ENCODE data around the gene BMPR2. TPM values are rescaled to one million over a fixed set of nuclear protein-coding genes. Genes with fewer than 3 reads are reported as not detected.
"Not testable (repeated sequence)": the region's sequence is repeated elsewhere in the genome, so short reads cannot be mapped to it uniquely, and the experiment has no call there.

The BMPR2 gene
- total RNA-seq, 1 donor from 2014 or later: 11.8 TPM

DNA sequence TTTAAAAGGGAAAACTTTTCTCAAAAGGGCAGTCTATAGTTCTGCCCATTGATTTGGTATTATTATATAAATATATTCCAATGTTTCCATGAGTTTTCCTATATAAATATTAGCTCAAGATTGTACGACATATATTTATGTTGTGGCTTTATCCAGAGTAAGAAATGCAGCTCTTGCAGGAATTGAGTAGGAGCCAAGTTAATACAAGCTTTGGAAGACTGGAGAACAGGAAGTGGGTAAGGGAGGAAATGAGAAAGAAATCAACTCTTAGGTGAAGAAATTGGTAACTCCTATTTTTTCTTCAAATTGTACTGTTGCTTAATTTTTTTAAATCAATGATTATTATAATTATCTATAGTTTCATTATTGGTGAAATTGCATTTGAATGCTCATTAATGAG lies 153.3 kb downstream of the BMPR2 start:
- H3F3A ChIP-seq (ENCODE audit: low read depth): no peaks in the 10 kb centered on the region
- Mint-ChIP-seq H3K36me3 (peaks cover 14% of the 10 kb centered on the region), H3K4me3 (no peak overlapping the region), H3K4me1 (no peaks in the 10 kb centered on the region), H3K9me3 (peaks cover under 1% of the 10 kb centered on the region), H3K27ac (no peak overlapping the region), H3K27me3 (ENCODE audit: insufficient read depth, low read depth) (no peaks in the 10 kb centered on the region)
- no peaks in the 10 kb centered on the region for H3K27me3 ChIP-seq
- no peaks in the 10 kb centered on the region for H3K79me2 ChIP-seq (ENCODE audit: low read depth)
- no peak overlapping the region for H2AFZ ChIP-seq (replicated peaks)
- H3K9me3 ChIP-seq (ENCODE audit: low read depth): no peaks in the 10 kb centered on the region
- H3K36me3 ChIP-seq: no peaks in the 10 kb centered on the region
- H3K4me2 ChIP-seq: no peak overlapping the region
- H3K4me3 ChIP-seq: no peak overlapping the region
- H3K27ac ChIP-seq: no peak overlapping the region
- no peaks in the 10 kb centered on the region for H4K20me1 ChIP-seq (ENCODE audit: low read depth)
- no peaks in the 10 kb centered on the region for H3K4me1 ChIP-seq
- H3K9ac ChIP-seq: no peak overlapping the region
- DNase-seq (ENCODE audit: low spot score): no peak
- TF ChIP-seq, protein P1, sequence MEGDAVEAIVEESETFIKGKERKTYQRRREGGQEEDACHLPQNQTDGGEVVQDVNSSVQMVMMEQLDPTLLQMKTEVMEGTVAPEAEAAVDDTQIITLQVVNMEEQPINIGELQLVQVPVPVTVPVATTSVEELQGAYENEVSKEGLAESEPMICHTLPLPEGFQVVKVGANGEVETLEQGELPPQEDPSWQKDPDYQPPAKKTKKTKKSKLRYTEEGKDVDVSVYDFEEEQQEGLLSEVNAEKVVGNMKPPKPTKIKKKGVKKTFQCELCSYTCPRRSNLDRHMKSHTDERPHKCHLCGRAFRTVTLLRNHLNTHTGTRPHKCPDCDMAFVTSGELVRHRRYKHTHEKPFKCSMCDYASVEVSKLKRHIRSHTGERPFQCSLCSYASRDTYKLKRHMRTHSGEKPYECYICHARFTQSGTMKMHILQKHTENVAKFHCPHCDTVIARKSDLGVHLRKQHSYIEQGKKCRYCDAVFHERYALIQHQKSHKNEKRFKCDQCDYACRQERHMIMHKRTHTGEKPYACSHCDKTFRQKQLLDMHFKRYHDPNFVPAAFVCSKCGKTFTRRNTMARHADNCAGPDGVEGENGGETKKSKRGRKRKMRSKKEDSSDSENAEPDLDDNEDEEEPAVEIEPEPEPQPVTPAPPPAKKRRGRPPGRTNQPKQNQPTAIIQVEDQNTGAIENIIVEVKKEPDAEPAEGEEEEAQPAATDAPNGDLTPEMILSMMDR (IDR thresholded peaks at IDR 0.05): no peak
- TF ChIP-seq EZH2 (IDR thresholded peaks at IDR 0.05) (no peak), EZH2phosphoT487 (IDR thresholded peaks at IDR 0.05) (no peak)

DNA sequence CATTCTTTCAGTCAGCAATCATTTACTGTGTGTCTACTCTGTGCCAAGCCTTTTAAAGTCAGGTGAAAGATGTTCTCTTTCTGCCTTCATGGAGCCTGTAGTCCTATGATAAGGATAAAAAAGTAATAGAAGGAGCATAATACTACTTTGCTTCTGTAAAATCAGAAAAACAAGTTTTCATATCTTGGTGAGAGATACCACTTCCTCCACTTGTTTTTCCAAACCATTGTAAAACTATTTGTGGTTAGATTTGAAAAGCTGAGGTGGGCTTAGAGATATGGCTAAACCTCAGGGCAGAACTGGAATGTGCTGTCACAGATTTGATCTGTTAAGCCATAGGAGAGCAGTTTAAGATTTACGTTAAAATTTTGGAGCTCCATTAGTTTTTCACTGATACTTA lies 153.9 kb downstream of the BMPR2 start:
- H3K4me3 ChIP-seq: no peak overlapping the region
- peaks cover 2% of the 10 kb centered on the region for H3K9me3 Mint-ChIP-seq
- H3K27me3 ChIP-seq: no peaks in the 10 kb centered on the region
- H3K27me3 Mint-ChIP-seq (ENCODE audit: insufficient read depth, low read depth): no peaks in the 10 kb centered on the region
- no peaks in the 10 kb centered on the region for H3K36me3 ChIP-seq
- no peak overlapping the region for H3K27ac Mint-ChIP-seq
- H3K4me1 ChIP-seq: no peaks in the 10 kb centered on the region
- H2AFZ ChIP-seq (replicated peaks): no peak overlapping the region
- no peak overlapping the region for H3K4me3 Mint-ChIP-seq
- no peaks in the 10 kb centered on the region for H3K79me2 ChIP-seq (ENCODE audit: low read depth)
- no peaks in the 10 kb centered on the region for H3K9me3 ChIP-seq (ENCODE audit: low read depth)
- no peak overlapping the region for H3K9ac ChIP-seq
- H3K4me1 Mint-ChIP-seq: no peaks in the 10 kb centered on the region
- peaks cover 15% of the 10 kb centered on the region for H3K36me3 Mint-ChIP-seq
- no peak overlapping the region for H3K27ac ChIP-seq
- H3K4me2 ChIP-seq: no peak overlapping the region
- no peaks in the 10 kb centered on the region for H4K20me1 ChIP-seq (ENCODE audit: low read depth)
- H3F3A ChIP-seq (ENCODE audit: low read depth): no peaks in the 10 kb centered on the region
- no peak for TF ChIP-seq EZH2 (IDR thresholded peaks at IDR 0.05)
- TF ChIP-seq, protein P1 (IDR thresholded peaks at IDR 0.05): no peak
- TF ChIP-seq EZH2phosphoT487 (IDR thresholded peaks at IDR 0.05): no peak
- DNase-seq (ENCODE audit: low spot score): no peak

DNA sequence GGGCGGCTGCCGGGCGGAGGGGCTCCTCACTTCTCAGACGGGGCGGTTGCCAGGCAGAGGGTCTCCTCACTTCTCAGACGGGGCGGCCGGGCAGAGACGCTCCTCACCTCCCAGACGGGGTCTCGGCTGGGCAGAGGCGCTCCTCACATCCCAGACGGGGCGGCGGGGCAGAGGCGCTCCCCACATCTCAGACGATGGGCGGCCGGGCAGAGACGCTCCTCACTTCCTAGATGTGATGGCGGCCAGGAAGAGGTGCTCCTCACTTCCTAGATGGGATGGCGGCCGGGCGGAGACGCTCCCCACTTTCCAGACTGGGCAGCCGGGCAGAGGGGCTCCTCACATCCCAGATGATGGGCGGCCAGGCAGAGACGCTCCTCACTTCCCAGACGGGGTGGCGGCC lies 159.2 kb downstream of the BMPR2 start:
- not testable (repeated sequence) for H3K4me1 ChIP-seq; H3K36me3 ChIP-seq; H3K27me3 Mint-ChIP-seq (ENCODE audit: insufficient read depth, low read depth); H3K4me1 Mint-ChIP-seq; H3K27ac ChIP-seq; H3K36me3 Mint-ChIP-seq; H3K79me2 ChIP-seq (ENCODE audit: low read depth); H3K27ac Mint-ChIP-seq; H4K20me1 ChIP-seq (ENCODE audit: low read depth); H2AFZ ChIP-seq (replicated peaks); H3K4me3 ChIP-seq; DNase-seq (ENCODE audit: low spot score); H3K4me3 Mint-ChIP-seq; H3K9me3 Mint-ChIP-seq; H3K27me3 ChIP-seq; H3F3A ChIP-seq (ENCODE audit: low read depth); H3K9me3 ChIP-seq (ENCODE audit: low read depth); H3K4me2 ChIP-seq; H3K9ac ChIP-seq

DNA sequence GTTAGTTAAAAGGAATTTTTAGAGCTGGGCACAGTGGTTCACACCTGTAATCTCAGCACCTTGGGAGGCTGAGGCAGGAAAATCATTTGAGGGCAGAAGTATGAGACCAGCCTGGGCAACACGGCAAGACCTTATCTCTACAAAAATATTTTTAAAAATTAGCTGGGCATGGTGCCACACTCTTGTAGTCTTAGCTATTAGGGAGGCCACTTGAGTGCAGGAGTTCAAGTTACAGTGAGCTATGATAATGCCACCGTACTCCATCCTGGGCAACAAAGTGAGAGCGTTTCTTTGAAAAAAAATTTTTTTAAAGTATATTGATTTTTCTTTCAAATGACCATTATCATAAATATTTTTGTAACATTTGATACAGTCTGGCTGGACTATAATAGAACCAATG lies 165.0 kb downstream of the BMPR2 start:
- Histone ChIP-seq H3F3A (ENCODE audit: low read depth) (peaks cover 5% of the 10 kb centered on the region), H3K4me2 (no peak overlapping the region), H3K9ac (no peak overlapping the region), H3K79me2 (ENCODE audit: low read depth) (no peaks in the 10 kb centered on the region), H3K9me3 (ENCODE audit: low read depth) (no peaks in the 10 kb centered on the region), H3K36me3 (no peaks in the 10 kb centered on the region), H3K4me1 (no peaks in the 10 kb centered on the region), H4K20me1 (ENCODE audit: low read depth) (no peaks in the 10 kb centered on the region), H2AFZ (replicated peaks) (no peak overlapping the region), H3K27ac (no peak overlapping the region), H3K27me3 (no peaks in the 10 kb centered on the region), H3K4me3 (no peak overlapping the region)
- Mint-ChIP-seq H3K4me1 (peaks cover 2% of the 10 kb centered on the region), H3K27ac (no peak overlapping the region), H3K9me3 (no peaks in the 10 kb centered on the region), H3K4me3 (no peak overlapping the region), H3K36me3 (peaks cover 4% of the 10 kb centered on the region), H3K27me3 (ENCODE audit: insufficient read depth, low read depth) (no peaks in the 10 kb centered on the region)
- TF ChIP-seq EZH2 (IDR thresholded peaks at IDR 0.05) (no peak), EZH2phosphoT487 (IDR thresholded peaks at IDR 0.05) (no peak)
- TF ChIP-seq, protein P1 (IDR thresholded peaks at IDR 0.05): no peak
- no peak for DNase-seq (ENCODE audit: low spot score)
